ENCODE data around the gene IPO4. TPM values are rescaled to one million over a fixed set of nuclear protein-coding genes. Genes with fewer than 3 reads are reported as not detected.

The IPO4 gene
- total RNA-seq, 4 donors from 2014 or later, result 12.1 to 60.0 (median 17.3) TPM

- no peak for TF ChIP-seq CTCF (IDR thresholded peaks at IDR 0.05; ENCODE audit: low read depth)
Observed at GRCh38 chr14:24212924-24213865, 24.6 kb upstream of the IPO4 start, which contains the start of gene CHMP4A. TSS of gene CHMP4A (minus strand) at chr14:24213488. CDS start at chr14:24213439, 49 bp downstream.

- TF ChIP-seq CTCF (IDR thresholded peaks at IDR 0.05; ENCODE audit: low read depth), result no peak
Observed at GRCh38 chr14:24211311-24211710, 22.7 kb upstream of the IPO4 start.

GRCh38 chr14:24207625-24208024 lies 19.0 kb upstream of the IPO4 start:
- TF ChIP-seq CTCF (IDR thresholded peaks at IDR 0.05; ENCODE audit: low read depth), result no peak

- TF ChIP-seq CTCF (IDR thresholded peaks at IDR 0.05; ENCODE audit: low read depth), result no peak
Observed at GRCh38 chr14:24207104-24207551, 18.5 kb upstream of the IPO4 start.

- TF ChIP-seq CTCF (IDR thresholded peaks at IDR 0.05; ENCODE audit: low read depth), result no peak
Observed at GRCh38 chr14:24206260-24207103, 17.9 kb upstream of the IPO4 start.

- TF ChIP-seq CTCF (IDR thresholded peaks at IDR 0.05; ENCODE audit: low read depth), result no peak
Observed at GRCh38 chr14:24204163-24205146, 15.8 kb upstream of the IPO4 start.

Measured in subcutaneous adipose tissue (tissue), 4 donors.